ENCODE data around the gene GALNT10. TPM values are rescaled to one million over a fixed set of nuclear protein-coding genes. Genes with fewer than 3 reads are reported as not detected.

The GALNT10 gene
- total and polyA plus RNA-seq, 2 of the 8 experiments (the other 6 are each of a cell fraction or from before 2014, with no cell fraction given) = 4.6 to 15.5 TPM

GRCh38 chr5:154464438-154464837, 273.9 kb downstream of the GALNT10 start (continued):
- TF ChIP-seq CHD7 (IDR thresholded peaks at IDR 0.05; ENCODE audit: insufficient replicate concordance, low read length) (no peak), SP2 (IDR thresholded peaks at IDR 0.05; ENCODE audit: low read length) (no peak), TBP (IDR thresholded peaks at IDR 0.05; ENCODE audit: low read depth, low read length) (no peak), RFX5 (IDR thresholded peaks at IDR 0.05; ENCODE audit: borderline replicate concordance, low read depth, low read length) (no peak)
- TF ChIP-seq, protein P1, sequence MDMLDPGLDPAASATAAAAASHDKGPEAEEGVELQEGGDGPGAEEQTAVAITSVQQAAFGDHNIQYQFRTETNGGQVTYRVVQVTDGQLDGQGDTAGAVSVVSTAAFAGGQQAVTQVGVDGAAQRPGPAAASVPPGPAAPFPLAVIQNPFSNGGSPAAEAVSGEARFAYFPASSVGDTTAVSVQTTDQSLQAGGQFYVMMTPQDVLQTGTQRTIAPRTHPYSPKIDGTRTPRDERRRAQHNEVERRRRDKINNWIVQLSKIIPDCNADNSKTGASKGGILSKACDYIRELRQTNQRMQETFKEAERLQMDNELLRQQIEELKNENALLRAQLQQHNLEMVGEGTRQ (IDR thresholded peaks at IDR 0.05; ENCODE audit: low read length) = no peak
